Ascending aorta (tissue), 2 donors: ENCODE results near the gene HAUS2. TPM values are rescaled to one million over a fixed set of nuclear protein-coding genes. Genes with fewer than 3 reads are reported as not detected.

Source experiments
- DNase-seq, 2 donors: peaks; one replicate each; pipeline ENCODE4 v3.0.0-alpha.2; 2019; ENCODE audit warnings: low spot score in 2 of 2
- H3K27ac ChIP-seq, 2 donors: fragments of 200-600 bp; sonication (generic); one replicate each; pipeline ENCODE4 v1.5.1; 2016 to 2017; ENCODE audit warnings: mild to moderate bottlenecking in 1 of 2
- H3K27me3 ChIP-seq: fragments of 200-600 bp; sonication (generic); one replicate; pipeline ENCODE4 v1.5.1; 2017
- H3K36me3 ChIP-seq, 2 donors: fragments of 200-600 bp; sonication (generic); one replicate each; pipeline ENCODE4 v1.5.1; 2016
- H3K4me1 ChIP-seq, 2 donors: fragments of 200-600 bp; sonication (generic); one replicate each; pipeline ENCODE4 v1.5.1; 2016 to 2017; ENCODE audit warnings: mild to moderate bottlenecking in 1 of 2
- H3K4me3 ChIP-seq, 2 donors: fragments of 200-600 bp; sonication (generic); one replicate each; pipeline ENCODE4 v1.5.1; 2016 to 2017; ENCODE audit warnings: mild to moderate bottlenecking in 1 of 2
- H3K9me3 ChIP-seq, 2 donors: fragments of 200-600 bp; sonication (generic); one replicate each; pipeline ENCODE4 v1.5.1; 2016
- intact Hi-C: fragments of 100-400 bp; cut with DNase I; formaldehyde crosslinking; loops from one replicate; pipeline ENCODE4 v1.15.1; 2023
- total RNA-seq: library from RNA; depleted of rRNA; stranded (reverse); fragments of >200 nt; gene quantifications from one replicate; pipeline ENCODE4 v1.1.0, GENCODE V29; 2016
- TF ChIP-seq, protein P1 (sequence below), 3 experiments: fragments of 200-600 bp in 2 of 3; fragments of 450-650 bp in 1 of 3; sonication (generic) in 2 of 3; IDR thresholded peaks; one replicate each; pipeline ENCODE4 v1.5.1; 2016 to 2019; ENCODE audit warnings: antibody characterized with exemption in 3 of 3, mild to moderate bottlenecking in 1 of 3, moderate library complexity in 1 of 3

HAUS2 gene
- total RNA-seq, 1 donor from 2014 or later: 92.6 TPM

GRCh38 chr15:42604894-42605744, 56.5 kb downstream of the HAUS2 start:
- no peaks in the 10 kb centered on the region for H3K9me3 ChIP-seq
- peak overlapping the region; percentile 46 to 67 for H3K27ac ChIP-seq
- H3K4me1 ChIP-seq: peaks cover 11 to 18% of the 10 kb centered on the region in 2 donors
- DNase-seq: no peak
- no peaks in the 10 kb centered on the region for H3K27me3 ChIP-seq
- H3K4me3 ChIP-seq: no peak overlapping the region
- H3K36me3 ChIP-seq: no peaks in the 10 kb centered on the region
- TF ChIP-seq, protein P1, sequence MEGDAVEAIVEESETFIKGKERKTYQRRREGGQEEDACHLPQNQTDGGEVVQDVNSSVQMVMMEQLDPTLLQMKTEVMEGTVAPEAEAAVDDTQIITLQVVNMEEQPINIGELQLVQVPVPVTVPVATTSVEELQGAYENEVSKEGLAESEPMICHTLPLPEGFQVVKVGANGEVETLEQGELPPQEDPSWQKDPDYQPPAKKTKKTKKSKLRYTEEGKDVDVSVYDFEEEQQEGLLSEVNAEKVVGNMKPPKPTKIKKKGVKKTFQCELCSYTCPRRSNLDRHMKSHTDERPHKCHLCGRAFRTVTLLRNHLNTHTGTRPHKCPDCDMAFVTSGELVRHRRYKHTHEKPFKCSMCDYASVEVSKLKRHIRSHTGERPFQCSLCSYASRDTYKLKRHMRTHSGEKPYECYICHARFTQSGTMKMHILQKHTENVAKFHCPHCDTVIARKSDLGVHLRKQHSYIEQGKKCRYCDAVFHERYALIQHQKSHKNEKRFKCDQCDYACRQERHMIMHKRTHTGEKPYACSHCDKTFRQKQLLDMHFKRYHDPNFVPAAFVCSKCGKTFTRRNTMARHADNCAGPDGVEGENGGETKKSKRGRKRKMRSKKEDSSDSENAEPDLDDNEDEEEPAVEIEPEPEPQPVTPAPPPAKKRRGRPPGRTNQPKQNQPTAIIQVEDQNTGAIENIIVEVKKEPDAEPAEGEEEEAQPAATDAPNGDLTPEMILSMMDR (IDR thresholded peaks at IDR 0.05): no peak
- intact Hi-C loops: no loop called here

GRCh38 chr15:42605796-42606195, 57.2 kb downstream of the HAUS2 start:
- no peaks in the 10 kb centered on the region for H3K9me3 ChIP-seq
- no peak for DNase-seq
- no peak overlapping the region for H3K4me3 ChIP-seq
- peaks cover 11 to 18% of the 10 kb centered on the region in 2 donors for H3K4me1 ChIP-seq
- peak overlapping the region; percentile 46 to 67 for H3K27ac ChIP-seq
- no peaks in the 10 kb centered on the region for H3K27me3 ChIP-seq
- intact Hi-C loops: no loop called here
- H3K36me3 ChIP-seq: no peaks in the 10 kb centered on the region
- TF ChIP-seq, protein P1 (IDR thresholded peaks at IDR 0.05): no peak

GRCh38 chr15:42608110-42608531, 59.5 kb downstream of the HAUS2 start:
- TF ChIP-seq, protein P1 (IDR thresholded peaks at IDR 0.05): no peak
- Histone ChIP-seq H3K27me3 (no peaks in the 10 kb centered on the region), H3K27ac (no peak overlapping the region), H3K9me3 (no peaks in the 10 kb centered on the region), H3K4me3 (no peak overlapping the region), H3K36me3 (no peaks in the 10 kb centered on the region), H3K4me1 (peaks cover 11 to 18% of the 10 kb centered on the region in 2 donors)
- DNase-seq: no peak
- intact Hi-C loops: no loop called here

DNA sequence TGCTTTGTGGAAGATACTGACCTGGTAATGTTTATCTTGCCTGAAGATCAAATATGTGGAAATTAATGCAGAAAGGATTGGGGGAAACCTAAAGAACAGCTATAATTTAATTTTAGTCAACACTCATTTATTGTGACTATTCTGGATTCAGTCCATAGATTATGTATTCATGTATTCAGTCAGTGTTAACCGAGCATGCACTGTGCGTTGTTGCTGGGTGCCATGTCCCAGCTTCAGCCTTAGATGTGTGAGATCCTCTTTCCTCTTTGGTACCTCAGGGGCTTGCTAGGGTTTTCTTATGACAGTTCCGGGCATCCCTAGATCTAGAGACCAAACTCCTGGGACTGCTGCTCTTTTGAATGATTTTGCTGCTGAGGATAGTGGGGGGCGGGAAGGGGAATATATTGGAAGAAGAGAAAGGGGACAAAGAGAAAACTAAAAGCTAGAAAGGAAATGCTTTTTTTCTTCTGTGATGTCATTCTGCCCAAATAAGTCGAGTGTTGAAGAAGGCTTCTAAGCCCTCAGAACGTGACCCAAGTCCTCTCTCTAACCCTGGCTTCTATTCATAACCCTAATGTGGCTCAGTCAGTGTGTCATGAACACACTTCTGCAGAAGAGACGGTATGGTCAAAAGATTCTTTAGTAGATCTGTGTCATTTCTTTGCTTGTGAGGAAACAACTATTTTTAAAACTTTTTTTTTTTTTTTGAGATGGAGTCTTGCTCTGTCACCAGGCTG, 60.3 kb downstream of the HAUS2 start:
- intact Hi-C loops: no loop called here
- Histone ChIP-seq H3K27me3 (no peaks in the 10 kb centered on the region), H3K9me3 (no peaks in the 10 kb centered on the region), H3K4me1 (peaks cover 11 to 18% of the 10 kb centered on the region in 2 donors), H3K4me3 (no peak overlapping the region), H3K36me3 (no peaks in the 10 kb centered on the region), H3K27ac (no peak overlapping the region)
- no peak for DNase-seq
- TF ChIP-seq, protein P1 (IDR thresholded peaks at IDR 0.05): no peak

DNA sequence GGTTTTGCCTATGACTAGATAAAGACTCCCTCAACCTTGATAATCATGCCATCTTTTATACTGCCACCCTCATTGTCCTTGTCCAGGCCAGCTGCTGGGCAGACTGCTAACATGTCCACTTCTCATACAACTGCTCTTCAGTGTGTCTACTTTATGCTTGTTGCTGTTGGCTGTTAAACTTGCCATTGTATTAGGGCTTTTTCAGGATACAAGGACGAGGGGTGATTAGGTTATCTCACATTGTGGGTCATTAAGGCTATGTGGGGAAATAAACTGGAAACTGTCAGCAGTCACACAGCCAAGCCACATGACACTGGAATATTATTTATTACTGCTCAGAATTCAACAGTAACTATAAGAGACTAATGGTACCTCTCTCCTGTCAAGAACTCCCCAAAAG, 62.9 kb downstream of the HAUS2 start:
- intact Hi-C loops: no loop called here
- H3K27me3 ChIP-seq: no peaks in the 10 kb centered on the region
- no peaks in the 10 kb centered on the region for H3K36me3 ChIP-seq
- H3K9me3 ChIP-seq: no peaks in the 10 kb centered on the region
- no peak overlapping the region for H3K4me3 ChIP-seq
- DNase-seq: no peak
- peaks cover 0 to 3% of the 10 kb centered on the region in 2 donors for H3K4me1 ChIP-seq
- no peak overlapping the region for H3K27ac ChIP-seq
- TF ChIP-seq, protein P1 (IDR thresholded peaks at IDR 0.05): no peak
